Heart left ventricle (tissue), 16 donors: ENCODE measurements around the gene KCNC1. TPM values are rescaled to one million over a fixed set of nuclear protein-coding genes. Genes with fewer than 3 reads are reported as not detected.
A peak's percentile ranks its signal among the peaks of the same experiment; 100 is the strongest.

Experiments
- ATAC-seq, 4 donors: fragments of 200-7000 bp; cut with Tn5 transposase; one replicate each; pipeline ENCODE4 v1.9.1; 2020 to 2022; ENCODE audit warnings: moderate library complexity in 4 of 4, mild to moderate bottlenecking in 3 of 4, moderate number of reproducible peaks in 1 of 4
- DNase-seq, 5 donors: peaks; one replicate each; pipeline ENCODE4 v3.0.0-alpha.2; 2020
- H3K27ac ChIP-seq, 12 donors: fragments of 200-600 bp; sonication (generic) in 4 of 12; one replicate each; pipeline versions ENCODE4 v1.5.0 to v1.8.0; 2016 to 2022; ENCODE audit warnings: mild to moderate bottlenecking in 2 of 12
- H3K27me3 ChIP-seq, 9 donors: fragments of 200-600 bp; sonication (generic) in 2 of 9; one replicate each; pipeline versions ENCODE4 v1.5.1 to v1.8.0; 2016 to 2022; ENCODE audit warnings: mild to moderate bottlenecking in 3 of 9
- H3K36me3 ChIP-seq, 9 donors: fragments of 200-600 bp; sonication (generic) in 2 of 9; one replicate each; pipeline versions ENCODE4 v1.5.0 to v1.8.0; 2018 to 2022; ENCODE audit warnings: mild to moderate bottlenecking in 2 of 9
- H3K4me1 ChIP-seq, 12 donors: fragments of 200-600 bp; sonication (generic) in 4 of 12; one replicate each; pipeline versions ENCODE4 v1.5.0 to v1.8.0; 2016 to 2022; ENCODE audit warnings: mild to moderate bottlenecking in 3 of 12
- H3K4me3 ChIP-seq, 12 donors: fragments of 200-600 bp; sonication (generic) in 4 of 12; one replicate each; pipeline versions ENCODE4 v1.5.0 to v1.8.0; 2017 to 2022; ENCODE audit warnings: mild to moderate bottlenecking in 9 of 12, moderate library complexity in 4 of 12
- H3K9me3 ChIP-seq, 12 donors: fragments of 200-600 bp; sonication (generic) in 4 of 12; one replicate each; pipeline versions ENCODE4 v1.5.0 to v1.8.0; 2016 to 2022; ENCODE audit warnings: mild to moderate bottlenecking in 1 of 12
- CTCF ChIP-seq, 12 donors: fragments of 200-600 bp; sonication (generic) in 4 of 12; IDR thresholded peaks; one replicate each; pipeline versions ENCODE4 v1.5.0 to v1.8.0; 2018 to 2022; ENCODE audit warnings: antibody characterized with exemption in 12 of 12, mild to moderate bottlenecking in 5 of 12
- POLR2A ChIP-seq, 2 donors: fragments of 450-650 bp; IDR thresholded peaks; one replicate each; pipeline ENCODE4 v1.6.1; 2017; ENCODE audit warnings: antibody characterized with exemption in 2 of 2, mild to moderate bottlenecking in 2 of 2, moderate library complexity in 2 of 2
- WGBS, 4 donors: extraction: QIAGEN DNeasy Blood & Tissue Kit in 2 of 4; methylation state at CpG; one replicate each; pipeline versions ENCODE4 v1.1.5 to v1.1.7; 2013 to 2018; 5-methylcytosine and 5-hydroxymethylcytosine counted together
- intact Hi-C, 10 donors: fragments of 100-400 bp; cut with DNase I; formaldehyde crosslinking; loops; one replicate each; pipeline versions ENCODE4 v1.11.1 to v1.14.2; 2022
- polyA plus RNA-seq, 2 donors: library from polyadenylated mRNA; stranded (reverse); fragments of 200-250 nt; gene quantifications; one replicate each; pipeline ENCODE4 v1.2.3, GENCODE V29; 2013
- total RNA-seq, 9 donors: library from RNA; depleted of rRNA in 2 of 9; stranded (reverse); fragments of >200 nt in 2 of 9; fragmentation: NEBNext Ultra II Directional in 3 of 9; extraction: Animal tissue kit (Norgen Biotek cat#: 25700) in 3 of 9; gene quantifications; one replicate each; pipeline versions ENCODE4 v1.1.0 to v1.2.4, GENCODE V29; 2016 to 2023
- donor health status: ischemic (EF 13 %, LVEDD 7.1; RV severe dilation, severe dysfunction).
- donor health status: healthy with polysubstance abuse.
- donor health status: DM: no; HTN: yes; CAD: no.
- donor health status: DM: no; HTN: no; CAD: no.
- donor health status: ischemic (EF 25% LVEDD 6.9; RV normal size, moderate dysfunction).
- donor health status: ischemic (EF 25% LVEDD 5.7; RV mildly dilated, moderate dysfunction).
- donor health status: healthy.
- donor health status: DM: yes; HTN: yes; CAD: no.
- donor health status: ischemic (EF 35%, LVEDD 5.7; RV mildly dilated, moderate dysfunction).
- donor health status: nonischemic (EF 11% LVEDD 7.7; RV severe dilation, severe dysfunction).
- donor health status: DM: yes; HTN: yes; CAD: no.
- donor health status: PGD.
- donor health status: ischemic (EF 29% LVEDD 5.4; RV normal size, mild dysfunction).
- donor health status: nonischemic (EF 23%, LVEDD 6.1; RV moderate dilation, normal function).

Gene KCNC1
- total and polyA plus RNA-seq, 11 donors = 0.02 to 0.25 (median 0.05) TPM; not detected in 8

- H3K4me3 ChIP-seq = no peak overlapping the region
- ATAC-seq (no peak), DNase-seq (peak in 1 of 5 donors; percentile 6)
- H3K27me3 ChIP-seq = no peaks in the 10 kb centered on the region
- WGBS, 4 donors = 76 to 93% (median 81%) methylated on average over 4 to 5 of the region's 5 CpGs
- H3K9me3 ChIP-seq = no peaks in the 10 kb centered on the region
- H3K27ac ChIP-seq = no peak overlapping the region
- intact Hi-C loops = loop anchor here in 1 of 10 donors (10.0 kb wide), 1 partner anchor 78 kb away; no protein-coding TSS in a partner anchor
- no peaks in the 10 kb centered on the region for H3K36me3 ChIP-seq
- TF ChIP-seq CTCF (IDR thresholded peaks at IDR 0.05) (no peak), POLR2A (IDR thresholded peaks at IDR 0.05) (no peak)
- H3K4me1 ChIP-seq = no peaks in the 10 kb centered on the region
Measured at GRCh38 chr11:17766590-17766989, 32.0 kb downstream of the KCNC1 start.

GRCh38 chr11:17767301-17767885 is 32.8 kb downstream of the KCNC1 start:
- ATAC-seq = no peak
- peak in 1 of 5 donors; percentile 13 for DNase-seq
- Histone ChIP-seq H3K9me3 (no peaks in the 10 kb centered on the region), H3K27me3 (no peaks in the 10 kb centered on the region), H3K36me3 (no peaks in the 10 kb centered on the region), H3K4me3 (no peak overlapping the region), H3K27ac (no peak overlapping the region), H3K4me1 (no peaks in the 10 kb centered on the region)
- WGBS, 4 donors = 64 to 76% (median 71%) methylated on average over 7 of the region's 7 CpGs
- no peak for TF ChIP-seq POLR2A (IDR thresholded peaks at IDR 0.05)
- TF ChIP-seq CTCF (IDR thresholded peaks at IDR 0.05) = no peak
- intact Hi-C loops = loop anchor here in 1 of 10 donors (10.0 kb wide), 1 partner anchor 77 kb away; no protein-coding TSS in a partner anchor

- Histone ChIP-seq H3K36me3 (no peaks in the 10 kb centered on the region), H3K4me3 (no peak overlapping the region), H3K9me3 (no peaks in the 10 kb centered on the region), H3K27me3 (no peaks in the 10 kb centered on the region), H3K27ac (no peak overlapping the region), H3K4me1 (no peaks in the 10 kb centered on the region)
- ATAC-seq (no peak), DNase-seq (peak in 1 of 5 donors; percentile 5)
- intact Hi-C loops = loop anchor here in 1 of 10 donors (10.0 kb wide), 1 partner anchor 77 kb away; no protein-coding TSS in a partner anchor
- whole genome bisulfite sequencing, 4 donors = 91 to 95% (median 94%) methylated on average over 2 of the region's 2 CpGs
- TF ChIP-seq POLR2A (IDR thresholded peaks at IDR 0.05) (no peak), CTCF (IDR thresholded peaks at IDR 0.05) (no peak)
Measured at GRCh38 chr11:17767914-17768313, 33.3 kb downstream of the KCNC1 start.

- ATAC-seq (no peak), DNase-seq (peak in 1 of 5 donors; percentile 2)
- no peaks in the 10 kb centered on the region for H3K36me3 ChIP-seq
- no peaks in the 10 kb centered on the region for H3K4me1 ChIP-seq
- TF ChIP-seq CTCF (IDR thresholded peaks at IDR 0.05) = no peak
- no peak for TF ChIP-seq POLR2A (IDR thresholded peaks at IDR 0.05)
- no peak overlapping the region for H3K4me3 ChIP-seq
- 87 to 94% (median 93%) methylated on average over 6 to 7 of the region's 7 CpGs for WGBS, 4 donors
- H3K27me3 ChIP-seq = no peaks in the 10 kb centered on the region
- no peaks in the 10 kb centered on the region for H3K9me3 ChIP-seq
- intact Hi-C loops = loop anchor here in 1 of 10 donors (10.0 kb wide), 1 partner anchor 76 kb away; no protein-coding TSS in a partner anchor
- H3K27ac ChIP-seq = no peak overlapping the region
Measured at GRCh38 chr11:17768547-17768946, 34.0 kb downstream of the KCNC1 start.
